Activated CD8-positive, alpha-beta memory T cell treated with anti-CD3 and anti-CD28 coated beads, Interleukin-2, amount 50 U/mL, for 24 hours (primary cell): ENCODE results near the gene CNTN1.
"Not testable (repeated sequence)": the region's sequence is repeated elsewhere in the genome, so short reads cannot be mapped to it uniquely, and the experiment has no call there.

Experiments used
- DNase-seq: peaks from one replicate; pipeline ENCODE4 v3.0.0-alpha.2; 2020; ENCODE audit errors: extremely low read depth

CNTN1 gene

DNA sequence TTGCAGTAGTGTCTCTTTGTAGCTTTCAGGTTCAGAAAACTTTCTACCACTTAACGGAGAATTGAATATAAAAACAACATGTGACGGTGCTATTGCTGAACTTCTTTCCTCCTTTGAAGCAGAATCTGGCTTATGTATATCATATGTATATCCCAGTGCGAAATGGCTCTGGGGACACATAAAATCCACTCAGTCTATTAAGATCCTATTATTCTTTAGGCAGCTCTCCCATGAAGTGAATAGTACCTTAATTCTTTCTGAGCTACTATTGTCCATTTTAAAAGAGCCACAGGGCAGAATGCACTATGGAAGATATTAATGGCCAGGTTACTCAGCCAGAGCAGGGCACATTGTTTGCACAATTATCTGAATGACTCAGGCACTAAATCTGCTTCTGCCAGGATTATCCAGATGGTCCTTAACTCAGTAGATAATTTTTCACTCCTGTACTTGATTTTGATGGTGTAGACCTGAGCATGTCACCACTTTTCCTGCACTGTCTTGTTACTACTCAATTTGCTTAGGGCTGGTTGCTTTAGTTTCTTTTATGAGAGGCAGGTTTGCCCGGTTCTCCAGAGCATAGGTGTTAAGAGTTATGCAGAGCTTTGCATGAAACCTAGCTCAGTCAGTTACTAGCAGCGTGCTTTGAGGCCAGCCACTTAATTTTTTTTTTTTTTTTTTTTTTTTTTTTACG lies 5.5 kb downstream of the CNTN1 start:
- DNase-seq = no peak

DNA sequence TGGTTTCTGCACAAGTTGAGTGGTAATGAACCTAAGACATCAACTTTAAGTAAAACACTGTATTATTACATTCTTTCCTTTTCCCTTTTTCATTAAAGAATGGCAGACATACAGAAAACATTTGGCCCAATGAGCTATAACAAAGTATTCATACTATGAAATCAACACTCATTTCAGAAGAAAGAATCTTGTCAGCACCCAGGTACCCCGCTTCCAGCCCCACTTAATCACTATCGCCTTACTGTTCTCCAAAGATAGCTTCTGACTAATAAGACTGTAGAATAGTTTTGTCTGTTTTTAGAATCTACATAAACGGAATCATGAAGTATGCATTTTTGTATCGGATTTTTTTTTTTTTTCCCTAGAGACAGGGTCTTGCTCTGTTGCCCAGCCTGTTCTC lies 9.5 kb downstream of the CNTN1 start:
- DNase-seq = no peak

- DNase-seq = no peak
Measured at GRCh38 chr12:40711121-40711520, 18.9 kb downstream of the CNTN1 start.

- no peak for DNase-seq
Measured at GRCh38 chr12:40714636-40715035, 22.4 kb downstream of the CNTN1 start.

DNA sequence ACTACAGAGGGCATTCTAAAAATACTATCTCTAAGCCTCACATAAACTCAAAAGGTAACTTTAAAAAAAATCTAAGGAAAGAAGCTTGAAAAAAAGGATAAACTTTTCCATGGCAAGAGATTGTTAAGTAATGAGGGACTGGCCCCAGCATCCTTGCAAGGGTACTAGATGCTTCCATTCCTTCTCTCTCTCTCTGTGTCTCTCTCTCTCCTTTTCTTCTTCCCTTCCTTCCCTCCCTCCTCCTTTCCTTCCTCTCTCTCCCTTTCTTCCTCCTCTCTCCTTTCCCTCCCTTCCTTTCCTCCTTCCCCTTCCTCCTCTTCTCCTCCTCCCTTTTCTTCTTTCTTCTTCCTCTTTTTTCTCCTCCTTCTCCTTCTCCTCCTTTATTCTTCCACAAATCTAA lies 23.8 kb downstream of the CNTN1 start:
- DNase-seq = no peak

DNA sequence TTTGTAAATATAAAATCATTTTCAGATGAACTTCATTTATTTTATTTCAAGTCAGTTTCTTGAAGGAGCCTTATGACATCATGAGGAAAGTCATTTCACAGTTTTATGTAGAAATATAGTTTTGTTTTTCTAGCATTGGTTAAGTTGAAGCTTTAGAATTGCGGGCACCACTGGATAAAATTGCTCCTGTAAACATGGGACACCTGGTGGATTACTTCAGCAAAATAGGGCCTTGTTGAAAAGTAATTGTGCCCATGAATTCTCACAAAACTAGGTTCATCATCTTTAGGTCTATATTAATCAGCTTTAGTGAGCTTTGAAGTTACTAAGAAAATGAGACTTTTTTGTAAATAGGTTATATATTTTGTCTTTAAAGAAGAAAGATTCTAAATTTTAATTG lies 25.3 kb downstream of the CNTN1 start:
- no peak for DNase-seq

GRCh38 chr12:40718878-40719372 lies 26.7 kb downstream of the CNTN1 start:
- DNase-seq = no peak

DNA sequence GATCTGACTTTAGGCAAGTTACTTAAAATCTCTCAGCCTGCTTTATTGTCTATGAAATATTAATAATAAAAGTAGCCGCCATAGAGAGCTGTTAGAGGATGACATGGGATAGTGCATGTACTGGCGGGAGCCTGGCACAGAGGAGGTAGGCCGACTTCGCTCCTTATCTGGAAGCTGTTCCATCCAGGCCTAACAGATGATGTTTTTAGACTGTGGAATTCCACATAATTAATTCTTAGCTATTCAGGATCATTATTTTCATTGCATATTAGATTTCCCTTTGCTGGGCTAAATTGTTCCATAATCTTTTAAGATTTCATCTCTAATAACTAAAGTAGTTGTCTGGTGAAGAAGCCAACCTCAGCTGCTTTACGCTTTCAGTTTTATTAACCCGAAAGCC lies 30.8 kb downstream of the CNTN1 start:
- no peak for DNase-seq

DNA sequence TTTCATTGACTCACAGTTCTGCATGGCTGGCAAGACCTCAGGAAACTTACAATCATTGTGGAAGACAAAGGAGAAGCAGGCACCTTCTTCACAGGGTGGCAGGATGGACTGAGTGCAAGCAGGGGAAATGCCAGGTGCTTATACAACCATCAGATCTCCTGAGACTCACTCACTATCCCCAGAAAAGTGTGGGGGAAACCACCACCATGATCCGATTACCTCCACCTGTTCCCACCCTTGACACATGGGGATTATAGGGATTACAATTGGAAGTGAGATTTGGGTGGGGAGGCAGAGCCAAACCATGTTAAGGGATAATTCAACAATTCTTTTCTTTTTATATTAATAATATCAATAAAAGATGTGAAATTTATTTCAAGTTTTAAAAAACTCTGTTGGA lies 34.1 kb downstream of the CNTN1 start:
- DNase-seq = no peak

DNA sequence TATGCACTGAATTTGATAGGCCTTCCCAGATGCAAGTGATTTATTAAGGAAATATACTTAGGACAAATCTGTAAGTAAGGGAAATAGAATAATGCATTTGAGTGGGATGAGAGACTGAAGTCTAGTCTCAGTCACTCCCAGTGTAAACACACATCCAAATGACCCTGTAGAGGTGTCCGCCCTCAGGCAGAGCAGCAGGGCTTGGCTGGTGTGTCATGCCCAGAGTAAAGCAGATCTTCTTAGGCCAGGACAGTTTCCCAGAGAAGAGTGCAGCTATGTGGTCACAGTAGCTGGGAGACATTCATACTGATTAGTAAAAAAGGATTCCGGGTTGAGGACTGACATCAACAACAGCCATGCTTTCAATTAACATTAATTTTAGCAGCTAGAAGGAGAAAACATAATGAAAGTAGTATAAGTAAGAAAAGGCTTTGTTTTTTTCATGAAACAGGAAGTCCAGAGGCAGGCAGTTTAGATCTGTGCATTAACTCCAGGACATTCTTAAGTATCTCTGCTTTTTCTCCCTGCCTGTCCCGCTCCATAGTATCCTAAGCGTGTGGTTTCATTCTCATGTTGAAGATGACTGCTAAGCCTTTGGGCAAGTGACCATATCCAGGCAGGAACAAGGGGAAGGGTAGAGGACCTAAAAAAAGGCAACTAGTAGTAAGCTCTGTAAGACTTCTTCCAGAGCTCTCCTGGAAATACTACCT lies 35.7 kb downstream of the CNTN1 start:
- no peak for DNase-seq

DNA sequence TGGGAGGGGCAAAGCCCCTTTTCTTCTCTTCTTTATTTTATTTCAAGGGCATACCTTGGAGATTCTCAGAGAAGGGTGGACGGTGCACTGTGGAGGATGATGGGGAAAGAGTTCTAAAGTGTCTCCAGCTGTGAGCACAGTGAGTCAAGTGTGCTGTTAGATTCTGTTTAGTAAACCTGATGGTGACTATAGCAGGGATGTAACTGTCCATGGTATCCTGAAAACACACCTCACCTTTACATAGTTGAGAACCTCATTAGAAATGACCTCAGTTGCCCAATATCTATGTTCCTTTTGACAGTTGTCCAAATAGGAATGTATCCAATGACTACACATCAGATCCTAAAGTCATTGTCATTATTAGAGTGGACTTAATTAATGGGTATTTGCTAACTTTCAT lies 38.0 kb downstream of the CNTN1 start:
- DNase-seq = no peak

DNA sequence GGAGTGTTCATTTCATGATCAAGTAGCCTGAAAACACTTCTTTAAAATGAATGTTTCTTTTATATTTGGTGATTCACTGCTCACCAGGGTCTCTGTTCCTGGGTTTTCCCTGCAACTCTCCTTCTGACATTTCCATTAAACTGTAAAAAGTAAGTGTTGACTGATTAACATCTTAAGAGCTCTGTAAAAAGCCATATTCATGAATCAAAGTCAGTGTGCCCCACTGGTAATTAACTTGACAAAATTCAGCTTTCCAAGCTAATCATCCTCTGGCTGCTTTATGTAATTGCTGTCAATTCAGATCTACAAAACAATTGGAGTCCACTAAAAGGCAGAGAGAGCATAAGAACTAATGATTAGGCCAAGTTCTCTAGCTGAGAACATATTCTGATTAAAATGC lies 41.6 kb downstream of the CNTN1 start:
- no peak for DNase-seq

GRCh38 chr12:40734276-40734675 lies 42.0 kb downstream of the CNTN1 start:
- no peak for DNase-seq

DNA sequence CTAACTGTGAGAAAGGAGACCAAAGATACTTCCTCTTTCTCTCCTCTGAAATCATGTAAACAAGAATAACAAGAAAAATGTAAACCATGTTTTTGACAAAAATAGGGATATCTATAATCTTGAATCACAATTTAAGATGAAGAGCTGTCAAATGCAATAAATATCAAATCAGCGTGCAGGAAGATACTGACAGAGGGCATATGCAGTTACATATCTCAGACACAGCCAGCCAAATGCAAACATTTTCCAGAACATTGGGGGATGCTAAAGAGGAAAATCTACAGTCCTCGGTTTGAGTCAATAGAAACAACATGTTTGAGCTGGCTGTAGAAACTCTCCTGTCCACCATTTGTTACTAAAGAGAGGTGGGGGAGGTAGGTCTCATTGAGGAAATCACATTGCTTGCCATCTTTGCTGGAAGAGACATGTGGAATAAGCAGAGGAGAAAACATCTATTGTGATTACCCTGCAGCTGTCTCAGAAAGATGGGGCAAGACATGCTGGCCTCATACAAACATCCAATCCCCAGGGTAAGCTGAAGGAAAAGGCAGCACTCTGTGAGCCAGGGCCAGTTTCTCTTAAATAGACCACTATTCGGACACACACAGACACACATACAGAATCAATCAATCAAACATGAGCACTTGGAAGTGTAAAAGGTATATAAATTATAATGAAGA lies 43.5 kb downstream of the CNTN1 start:
- no peak for DNase-seq

DNA sequence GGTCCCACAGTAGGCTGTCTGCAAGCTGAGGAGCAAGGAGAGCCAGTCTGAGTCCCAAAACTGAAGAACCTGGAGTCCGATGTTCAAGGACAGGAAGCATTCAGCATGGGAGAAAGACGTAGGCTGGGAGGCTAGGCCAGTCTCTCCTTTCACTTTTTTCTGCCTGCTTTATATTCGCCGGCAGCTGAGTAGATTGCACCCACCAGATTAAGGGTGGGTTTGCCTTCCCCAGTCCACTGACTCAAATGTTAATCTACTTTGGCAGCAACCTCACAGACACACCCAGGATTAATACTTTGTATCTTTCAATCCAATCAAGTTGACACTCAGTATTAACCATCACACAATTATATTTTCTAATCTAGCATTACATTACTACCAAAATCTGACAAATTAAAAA lies 45.2 kb downstream of the CNTN1 start:
- not testable (repeated sequence) for DNase-seq

GRCh38 chr12:40738856-40739255 lies 46.6 kb downstream of the CNTN1 start:
- DNase-seq = no peak

DNA sequence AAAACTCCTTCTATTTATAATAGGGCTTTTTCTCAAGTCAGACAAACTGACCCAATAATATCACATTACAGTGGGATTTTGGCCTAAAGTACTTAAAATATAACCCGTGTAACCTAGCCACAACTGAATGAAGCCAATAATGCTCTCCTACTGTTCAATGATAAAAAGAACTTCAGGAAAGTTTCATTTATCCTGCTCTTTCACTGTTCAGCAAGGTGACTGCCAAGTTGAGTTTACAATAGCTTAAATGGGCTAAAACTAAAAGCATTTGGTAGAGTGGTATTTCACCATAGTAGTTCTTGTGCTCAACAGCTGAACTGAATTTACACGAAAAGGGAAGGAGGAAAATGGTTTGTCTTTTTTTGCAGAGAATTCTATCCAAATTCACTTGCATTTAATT lies 49.8 kb downstream of the CNTN1 start:
- no peak for DNase-seq

DNA sequence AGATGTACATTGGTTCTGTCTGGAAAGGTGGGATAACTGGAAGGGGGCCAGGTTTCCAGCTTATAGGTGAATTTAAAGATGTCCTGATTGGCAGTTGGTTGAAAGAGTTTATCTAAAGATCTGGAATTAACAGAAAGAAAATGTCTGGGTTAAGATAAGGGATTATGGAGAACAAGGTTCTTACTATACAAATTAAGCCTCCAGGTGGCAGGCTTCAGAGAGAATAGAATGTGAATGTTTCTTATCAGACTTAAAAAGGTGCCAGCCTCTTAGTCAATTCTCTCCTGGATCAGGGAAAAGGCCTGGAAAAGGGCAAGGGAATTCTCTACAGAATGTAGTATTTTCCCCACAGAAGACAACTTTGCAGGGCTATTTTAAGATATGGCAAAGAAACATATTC lies 53.1 kb downstream of the CNTN1 start:
- no peak for DNase-seq

DNA sequence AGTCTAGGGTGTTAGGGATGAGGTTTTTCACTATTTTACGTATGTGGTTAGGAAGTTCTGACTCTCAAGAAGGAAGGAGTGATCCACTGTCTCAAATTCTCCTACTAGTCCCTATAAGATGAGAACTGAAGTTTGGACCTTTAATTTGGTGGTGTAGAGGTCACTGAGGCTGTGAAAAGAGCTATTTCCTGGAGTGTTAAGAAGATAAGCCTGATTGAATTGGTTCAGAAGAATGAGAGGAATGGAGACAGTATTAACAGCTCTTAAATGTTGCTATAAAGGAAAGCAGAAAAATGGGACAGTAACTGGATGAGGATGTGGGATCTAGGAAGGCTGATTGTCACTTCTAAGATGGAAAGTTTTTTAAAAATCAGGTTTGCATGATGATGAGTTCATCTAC lies 57.6 kb downstream of the CNTN1 start:
- no peak for DNase-seq

DNA sequence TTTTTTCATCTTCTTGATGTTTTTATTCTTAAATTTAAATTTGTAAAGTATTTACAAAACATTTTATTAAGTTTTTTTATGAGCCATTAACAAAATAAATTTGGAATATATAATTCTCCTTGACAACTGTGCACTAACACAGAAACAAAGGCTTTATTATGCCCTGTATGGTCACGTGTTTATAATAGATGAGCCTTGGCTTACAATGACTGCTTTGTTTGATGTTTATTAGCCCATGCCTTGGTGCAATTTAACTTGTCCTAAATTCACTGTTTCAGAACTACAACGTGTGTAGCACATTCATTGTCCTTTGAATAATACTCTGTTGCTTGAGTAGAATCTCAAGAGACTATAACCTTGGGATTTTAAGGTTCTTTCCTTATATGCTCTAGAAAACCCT lies 59.8 kb downstream of the CNTN1 start:
- DNase-seq = no peak

- DNase-seq = no peak
Measured at GRCh38 chr12:40760821-40761220, 68.6 kb downstream of the CNTN1 start.

DNA sequence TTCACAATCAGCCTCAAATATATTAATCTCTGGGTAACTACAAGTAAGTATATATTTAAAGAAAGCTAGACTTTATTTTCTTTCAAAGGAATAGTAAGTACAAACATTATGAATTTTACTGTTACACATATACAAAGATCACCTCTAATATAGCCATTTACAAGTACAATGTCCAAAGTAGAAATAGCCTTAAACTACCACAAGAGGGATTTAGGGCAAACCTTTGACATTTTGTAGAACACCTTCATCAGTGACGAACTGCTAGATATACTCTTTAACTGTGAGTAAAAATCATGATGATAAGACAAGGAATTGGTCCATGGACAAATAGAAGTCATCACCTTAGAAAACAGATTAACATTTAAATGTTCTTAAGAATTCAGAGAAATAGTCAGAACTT lies 69.8 kb downstream of the CNTN1 start:
- no peak for DNase-seq
